ENCODE results near the gene TIMM8A.
"Not testable (repeated sequence)": the region's sequence is repeated elsewhere in the genome, so short reads cannot be mapped to it uniquely, and the experiment has no call there.

Gene TIMM8A

DNA sequence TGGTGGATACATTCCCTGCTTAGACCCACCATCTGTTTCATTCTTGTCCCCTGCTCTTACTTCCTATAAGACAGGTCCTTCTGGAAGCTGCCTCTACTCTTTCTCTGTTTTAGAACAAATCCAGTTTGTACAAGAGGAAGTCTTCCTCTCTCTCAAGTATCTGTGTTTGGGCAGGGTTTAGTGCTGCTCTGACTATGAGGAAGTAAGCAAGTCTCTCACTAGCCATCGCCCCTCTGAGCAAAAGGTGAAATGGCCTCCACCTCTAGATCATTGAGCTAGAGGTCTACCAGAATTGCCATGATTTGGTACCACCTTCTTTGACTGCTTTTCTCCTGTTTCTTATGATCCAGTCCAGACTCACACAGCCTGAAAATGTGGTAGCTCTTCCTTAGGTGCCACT is 29.0 kb upstream of the TIMM8A start:
- H3K36me3 Mint-ChIP-seq = peaks cover 29 to 30% of the 10 kb centered on the region in 2 donors
- peak overlapping the region; percentile 26 for H3K27ac Mint-ChIP-seq
- no peaks in the 10 kb centered on the region for H3K27me3 Mint-ChIP-seq
- peak overlapping the region in 1 of 2 donors; percentile 58 for H3K4me3 Mint-ChIP-seq
- peaks cover 13 to 29% of the 10 kb centered on the region in 2 donors for H3K4me1 Mint-ChIP-seq
- H3K9me3 Mint-ChIP-seq = no peaks in the 10 kb centered on the region
- DNase-seq (no peak), ATAC-seq (replicated peaks) (peak; percentile 79 to 90)

DNA sequence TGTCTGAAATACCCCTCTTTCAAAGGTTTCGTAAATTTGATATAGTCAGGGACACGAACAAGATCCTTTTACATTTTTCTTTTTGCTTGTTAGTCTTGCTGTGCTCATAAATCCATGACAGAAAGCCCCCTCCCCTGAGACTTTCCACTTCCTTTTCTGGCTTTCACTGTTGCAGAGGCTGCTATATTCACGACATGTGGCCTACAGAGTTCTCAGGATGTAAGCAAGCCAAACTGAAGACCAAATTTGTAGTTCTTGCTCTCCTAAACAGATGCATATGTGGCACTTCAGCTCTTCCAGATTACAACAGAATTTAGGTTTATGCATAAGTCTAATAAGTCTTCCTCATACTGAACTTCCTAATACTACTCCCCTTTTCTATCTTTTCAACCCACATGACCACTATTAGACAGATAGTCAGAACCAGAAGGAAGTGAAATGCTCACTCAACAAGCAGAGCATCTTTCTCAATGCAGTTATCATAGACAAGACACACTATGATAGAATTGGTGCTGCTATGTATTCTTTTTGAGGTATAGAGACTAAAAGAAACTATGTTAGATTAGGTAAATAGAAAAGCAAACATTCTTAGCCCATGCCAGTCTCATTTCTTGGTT is 22.5 kb upstream of the TIMM8A start:
- H3K36me3 Mint-ChIP-seq = peaks cover 26 to 34% of the 10 kb centered on the region in 2 donors
- H3K4me3 Mint-ChIP-seq = peak overlapping the region; percentile 3 to 69
- H3K27me3 Mint-ChIP-seq = no peaks in the 10 kb centered on the region

GRCh38 chrX:101369687-101370086 is 21.1 kb upstream of the TIMM8A start:
- H3K27me3 Mint-ChIP-seq = no peaks in the 10 kb centered on the region
- ATAC-seq (replicated peaks) (no peak), DNase-seq (no peak)
- peaks cover 16 to 17% of the 10 kb centered on the region in 2 donors for H3K4me1 Mint-ChIP-seq
- H3K36me3 Mint-ChIP-seq = peaks cover 20 to 25% of the 10 kb centered on the region in 2 donors
- H3K27ac Mint-ChIP-seq = peak overlapping the region; percentile 9
- H3K9me3 Mint-ChIP-seq = no peaks in the 10 kb centered on the region
- no peak overlapping the region for H3K4me3 Mint-ChIP-seq

More for the DNA sequence above, 22.5 kb upstream of the TIMM8A start:
- Mint-ChIP-seq H3K27ac (peak overlapping the region; percentile 43), H3K9me3 (no peaks in the 10 kb centered on the region), H3K4me1 (peaks cover 16 to 24% of the 10 kb centered on the region in 2 donors)
- peak; percentile 34 for DNase-seq
- ATAC-seq (replicated peaks) = peak; percentile 92 to 93

GRCh38 chrX:101368800-101369199 is 20.3 kb upstream of the TIMM8A start:
- no peak overlapping the region for H3K27ac Mint-ChIP-seq
- H3K9me3 Mint-ChIP-seq = no peaks in the 10 kb centered on the region
- peaks cover 16 to 17% of the 10 kb centered on the region in 2 donors for H3K4me1 Mint-ChIP-seq
- ATAC-seq (replicated peaks) = no peak
- no peak overlapping the region for H3K4me3 Mint-ChIP-seq
- no peaks in the 10 kb centered on the region for H3K27me3 Mint-ChIP-seq
- peaks cover 14 to 19% of the 10 kb centered on the region in 2 donors for H3K36me3 Mint-ChIP-seq
- no peak for DNase-seq

DNA sequence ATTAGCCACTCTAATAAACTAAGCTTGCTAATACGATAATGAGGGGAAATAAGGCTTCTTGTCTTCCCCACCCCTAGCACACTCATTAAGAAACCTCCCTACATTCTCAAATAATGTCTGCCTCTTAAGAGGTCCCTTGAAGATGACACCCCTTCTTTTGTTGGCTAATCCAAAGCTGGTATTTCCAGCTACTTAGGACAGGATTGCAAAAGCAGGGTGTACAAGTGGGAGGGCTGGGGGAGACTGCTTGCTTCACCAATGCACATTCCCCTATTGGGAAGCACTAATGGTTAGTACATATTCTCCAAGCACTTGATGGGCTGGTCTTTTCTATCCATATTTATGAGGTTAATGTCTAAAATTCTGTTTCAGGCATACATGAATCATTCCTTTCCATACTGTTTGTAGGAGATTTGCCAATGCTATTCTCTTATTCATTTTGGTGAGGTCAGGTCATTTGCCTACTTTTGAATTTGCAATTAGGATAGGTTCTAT is 16.8 kb upstream of the TIMM8A start:
- Mint-ChIP-seq H3K4me3 (no peak overlapping the region), H3K36me3 (peaks cover 16 to 29% of the 10 kb centered on the region in 2 donors), H3K9me3 (no peaks in the 10 kb centered on the region), H3K4me1 (peaks cover 6 to 8% of the 10 kb centered on the region in 2 donors), H3K27ac (no peak overlapping the region), H3K27me3 (no peaks in the 10 kb centered on the region)
- ATAC-seq (replicated peaks) = no peak
- no peak for DNase-seq

DNA sequence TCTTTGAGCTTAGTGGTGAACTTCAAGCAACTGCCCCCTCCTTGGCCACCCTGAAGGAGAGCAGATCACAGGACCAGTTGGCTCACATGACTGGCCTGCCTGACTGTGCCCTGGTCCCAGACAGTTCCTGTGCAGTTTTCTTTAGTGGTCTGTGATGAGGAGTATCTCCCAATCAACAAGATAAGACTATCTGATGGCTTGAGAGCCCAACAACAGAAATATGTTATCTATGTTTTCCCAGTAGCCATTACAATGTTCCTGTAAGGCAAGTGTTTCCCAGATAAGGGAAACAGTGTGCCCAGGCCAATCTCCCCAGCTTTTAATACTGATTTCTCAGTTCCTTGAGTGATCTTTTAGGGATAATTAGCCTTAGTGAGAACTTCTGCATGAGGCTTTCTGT is 14.2 kb upstream of the TIMM8A start:
- Mint-ChIP-seq H3K27ac (peak overlapping the region; percentile 59), H3K36me3 (peaks cover 21 to 35% of the 10 kb centered on the region in 2 donors), H3K4me3 (no peak overlapping the region), H3K4me1 (peaks cover 11 to 23% of the 10 kb centered on the region in 2 donors), H3K9me3 (no peaks in the 10 kb centered on the region), H3K27me3 (no peaks in the 10 kb centered on the region)
- DNase-seq (no peak), ATAC-seq (replicated peaks) (no peak)

GRCh38 chrX:101362116-101362515 is 13.6 kb upstream of the TIMM8A start:
- H3K4me1 Mint-ChIP-seq = peaks cover 11 to 23% of the 10 kb centered on the region in 2 donors
- H3K27ac Mint-ChIP-seq = no peak overlapping the region
- H3K27me3 Mint-ChIP-seq = no peaks in the 10 kb centered on the region
- DNase-seq (no peak), ATAC-seq (replicated peaks) (no peak)
- peaks cover 21 to 36% of the 10 kb centered on the region in 2 donors for H3K36me3 Mint-ChIP-seq
- no peaks in the 10 kb centered on the region for H3K9me3 Mint-ChIP-seq
- no peak overlapping the region for H3K4me3 Mint-ChIP-seq

DNA sequence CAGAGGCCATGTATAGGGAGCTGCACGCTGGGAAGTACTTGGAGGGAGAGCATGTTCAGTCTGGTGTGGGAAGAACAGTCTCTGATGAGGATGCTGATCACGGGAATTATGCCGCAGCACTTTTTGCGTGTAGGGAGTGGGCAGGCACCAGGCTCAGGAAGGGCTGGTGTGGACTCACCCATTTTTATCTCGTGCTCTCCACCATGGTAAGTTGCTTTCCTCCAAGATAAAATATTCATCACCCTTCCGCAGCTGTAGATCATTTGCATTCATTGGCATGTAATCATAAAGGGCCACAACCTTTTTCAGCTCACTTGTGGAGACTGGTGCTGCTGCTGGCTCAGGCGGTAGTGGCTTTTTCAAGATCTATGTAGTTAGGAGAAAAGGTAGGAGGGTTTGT is 11.8 kb upstream of the TIMM8A start:
- Mint-ChIP-seq H3K36me3 (peaks cover 26 to 48% of the 10 kb centered on the region in 2 donors), H3K27ac (no peak overlapping the region), H3K27me3 (no peaks in the 10 kb centered on the region), H3K4me1 (peaks cover 11 to 23% of the 10 kb centered on the region in 2 donors), H3K4me3 (no peak overlapping the region), H3K9me3 (no peaks in the 10 kb centered on the region)
- ATAC-seq (replicated peaks) (no peak), DNase-seq (no peak)

DNA sequence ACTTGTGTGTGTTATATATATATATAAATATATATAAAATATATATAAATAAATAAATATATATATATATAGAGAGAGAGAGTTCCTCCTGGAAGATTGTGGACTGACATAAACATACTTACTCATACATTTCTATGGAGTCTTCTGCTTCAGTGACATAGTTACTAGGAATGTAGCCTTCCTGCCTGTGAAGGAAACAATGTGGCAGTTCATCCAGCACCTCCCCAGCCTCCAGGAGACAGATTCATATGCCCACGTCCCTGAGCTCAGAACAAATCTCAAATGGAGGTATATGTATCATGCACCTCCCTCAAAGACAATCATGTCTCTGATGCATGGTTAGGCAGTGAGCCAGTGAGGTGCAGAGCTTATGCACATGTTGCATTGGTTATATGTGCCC is 11.4 kb upstream of the TIMM8A start:
- Mint-ChIP-seq H3K4me1 (peaks cover 13 to 23% of the 10 kb centered on the region in 2 donors), H3K27ac (no peak overlapping the region), H3K36me3 (peaks cover 28 to 52% of the 10 kb centered on the region in 2 donors), H3K4me3 (no peak overlapping the region), H3K27me3 (no peaks in the 10 kb centered on the region), H3K9me3 (no peaks in the 10 kb centered on the region)
- DNase-seq (no peak), ATAC-seq (replicated peaks) (no peak)

GRCh38 chrX:101357166-101357795 is 8.7 kb upstream of the TIMM8A start:
- DNase-seq = no peak
- Mint-ChIP-seq H3K4me3 (no peak overlapping the region), H3K9me3 (no peaks in the 10 kb centered on the region), H3K36me3 (peaks cover 31 to 53% of the 10 kb centered on the region in 2 donors), H3K27me3 (no peaks in the 10 kb centered on the region), H3K4me1 (peaks cover 13 to 23% of the 10 kb centered on the region in 2 donors), H3K27ac (no peak overlapping the region)
- ATAC-seq (replicated peaks) = no peak

DNA sequence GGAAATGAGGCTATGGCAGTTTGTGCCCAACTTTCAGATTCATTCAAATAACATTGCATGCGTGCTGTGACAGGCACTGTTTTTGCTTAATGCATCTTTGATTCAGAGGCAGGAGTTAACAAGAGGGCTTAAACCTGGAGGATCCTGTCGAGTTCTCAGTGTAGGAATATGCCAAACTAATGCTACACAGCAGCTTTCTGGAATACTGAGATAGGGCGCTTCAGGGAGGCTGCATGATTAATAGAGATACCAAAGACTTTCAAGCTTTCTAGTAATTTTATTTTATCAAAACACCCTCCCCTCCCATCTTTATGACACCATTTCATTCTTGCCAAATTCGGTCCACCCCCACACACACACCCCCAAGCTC is 636 bp upstream of the TIMM8A start:
- Mint-ChIP-seq H3K9me3 (no peaks in the 10 kb centered on the region), H3K4me1 (peaks cover 4 to 6% of the 10 kb centered on the region in 2 donors), H3K4me3 (peak overlapping the region; percentile 90 to 94), H3K27ac (peak overlapping the region; percentile 97), H3K27me3 (no peaks in the 10 kb centered on the region), H3K36me3 (peaks cover 8 to 9% of the 10 kb centered on the region in 2 donors)
- peak in 1 of 2 donors; percentile 8 for ATAC-seq (replicated peaks)
- no peak for DNase-seq

DNA sequence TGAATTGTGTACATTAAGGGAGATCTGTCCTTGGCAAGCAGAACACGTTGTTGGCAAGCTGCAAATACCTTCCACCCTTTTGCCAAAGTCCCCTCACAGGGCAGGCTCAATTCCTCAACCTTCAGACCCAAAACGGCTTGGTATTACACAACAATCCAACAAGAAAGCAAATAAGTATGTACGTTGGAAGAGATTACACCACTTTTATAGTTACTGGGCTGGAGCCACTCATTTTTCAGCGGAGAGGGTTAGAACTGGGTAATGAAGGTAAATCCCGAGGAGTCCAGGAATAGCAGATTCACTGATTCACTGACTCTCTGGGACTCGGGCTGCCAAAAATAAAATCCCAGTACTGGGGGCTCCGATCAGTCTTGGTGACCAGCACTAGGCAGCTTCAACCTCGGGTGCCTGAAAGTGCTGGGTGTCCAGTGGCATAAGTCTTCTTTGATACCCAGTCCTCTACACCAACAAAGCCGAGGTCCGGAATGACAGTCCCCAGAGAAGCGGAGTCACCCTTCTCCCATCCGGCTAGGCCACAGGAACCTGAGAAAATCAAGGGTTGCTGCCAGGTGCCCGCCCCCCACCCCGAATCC is 587 bp downstream of the TIMM8A start:
- ATAC-seq (replicated peaks) (peak; percentile 5 to 15), DNase-seq (no peak)
- Mint-ChIP-seq H3K27ac (peak overlapping the region; percentile 97), H3K4me1 (peaks cover 4 to 6% of the 10 kb centered on the region in 2 donors), H3K4me3 (peak overlapping the region; percentile 90 to 94), H3K36me3 (peaks cover 9% of the 10 kb centered on the region in 2 donors), H3K9me3 (no peaks in the 10 kb centered on the region), H3K27me3 (no peaks in the 10 kb centered on the region)

GRCh38 chrX:101337776-101338271 is 10.7 kb downstream of the TIMM8A start:
- Mint-ChIP-seq H3K4me1 (no peaks in the 10 kb centered on the region), H3K36me3 (peaks cover 8% of the 10 kb centered on the region in 2 donors), H3K9me3 (no peaks in the 10 kb centered on the region), H3K4me3 (no peak overlapping the region), H3K27me3 (no peaks in the 10 kb centered on the region), H3K27ac (no peak overlapping the region)
- ATAC-seq (replicated peaks) (no peak), DNase-seq (no peak)

DNA sequence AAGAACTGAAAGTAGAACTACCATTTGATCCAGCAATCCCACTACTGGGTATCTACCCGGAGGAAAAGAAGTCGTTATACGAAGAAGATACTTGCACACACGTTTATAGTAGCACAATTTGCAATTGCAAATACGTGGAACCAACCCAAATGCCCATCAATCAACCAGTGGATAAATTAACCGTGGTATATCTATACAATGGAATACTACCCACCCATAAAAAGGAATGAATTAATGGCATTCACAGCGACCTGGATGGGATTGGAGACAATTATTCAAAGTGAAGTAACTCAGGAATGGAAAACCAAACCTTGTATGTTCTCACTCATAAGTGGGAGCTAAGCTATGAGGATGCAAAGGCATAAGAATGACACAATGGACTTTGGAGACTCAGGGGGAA is 14.2 kb downstream of the TIMM8A start:
- peaks cover 2 to 11% of the 10 kb centered on the region in 2 donors for H3K4me1 Mint-ChIP-seq
- ATAC-seq (replicated peaks); H3K27ac Mint-ChIP-seq; H3K36me3 Mint-ChIP-seq; H3K9me3 Mint-ChIP-seq; H3K4me3 Mint-ChIP-seq; H3K27me3 Mint-ChIP-seq; DNase-seq: not testable (repeated sequence)
